Endothelial cell of umbilical vein (primary cell): ENCODE measurements around the gene DECR2. TPM values are rescaled to one million over a fixed set of nuclear protein-coding genes. Genes with fewer than 3 reads are reported as not detected.

Source experiments
- BruUV-seq: library from RNA; stranded (reverse); fragments of 400-500 nt; replicated peaks from 2 replicates; lab custom pipeline; 2021; lab: Mats Ljungman, UMichigan
- CTCF ChIA-PET: fragments of 300-600, 350-600 bp; sonication (Branson Sonifier 250); formaldehyde crosslinking; loops from one replicate; lab custom pipeline; 2021; ENCODE audit warnings: antibody characterized with exemption, inconsistent platforms; lab: Charles Lee
- POLR2A ChIA-PET: fragments of 300-600, 350-600 bp; sonication (Branson Sonifier 250); formaldehyde crosslinking; loops from one replicate; lab custom pipeline; 2021; ENCODE audit warnings: antibody characterized with exemption, inconsistent platforms; lab: Charles Lee
- DNase-seq: peaks from one replicate; pipeline ENCODE4 v3.0.0-alpha.2; 2011; ENCODE audit warnings: low read depth, low spot score
- FAIRE-seq: peaks from 2 replicates; lab custom pipeline; 2011; peaks lifted over from hg19 to GRCh38; lab: Jason Lieb, UNC
- H2AFZ ChIP-seq: 2 replicates; pipeline ENCODE4 v1.6.0; 2012; ENCODE audit warnings: low read depth, low read length, control low read depth, inconsistent platforms
- H3K27ac ChIP-seq: 2 replicates; pipeline ENCODE4 v1.5.1; 2011; ENCODE audit warnings: low read depth, mild to moderate bottlenecking, control low read depth, low read length, moderate library complexity; ENCODE audit not compliant: insufficient read depth
- H3K27me3 ChIP-seq, 2 experiments: 2 replicates each; pipeline versions ENCODE4 v1.6.0 to v1.6.1; 2011; ENCODE audit warnings: low read length in 2 of 2, mixed read lengths in 1 of 2; ENCODE audit not compliant: control insufficient read depth in 2 of 2, insufficient read depth in 2 of 2
- H3K36me3 ChIP-seq, 2 experiments: 2 replicates in 1 of 2; 3 replicates in 1 of 2; pipeline ENCODE4 v1.5.1; 2011; ENCODE audit warnings: low read length in 2 of 2, mild to moderate bottlenecking in 1 of 2, moderate library complexity in 1 of 2; ENCODE audit not compliant: control insufficient read depth in 2 of 2, insufficient read depth in 2 of 2; ENCODE audit errors: extremely low read depth in 1 of 2
- H3K4me1 ChIP-seq: 3 replicates; pipeline ENCODE4 v1.5.1; 2011; ENCODE audit warnings: mild to moderate bottlenecking, low read length; ENCODE audit not compliant: control insufficient read depth, insufficient read depth; ENCODE audit errors: extremely low read depth
- H3K4me2 ChIP-seq: 2 replicates; pipeline ENCODE4 v1.6.1; 2011; ENCODE audit warnings: low read length, control low read depth, mixed read lengths; ENCODE audit not compliant: insufficient read depth
- H3K4me3 ChIP-seq, 3 experiments: fragments of 200-600 bp in 1 of 3; sonication (generic), shearing (Covaris generic) in 1 of 3; replicated peaks in 1 of 3; 2 replicates each; pipeline ENCODE4 v1.5.1; 2011 to 2016; ENCODE audit warnings: control low read depth in 3 of 3, low read length in 3 of 3, mild to moderate bottlenecking in 2 of 3, inconsistent platforms in 1 of 3, low read depth in 1 of 3, moderate library complexity in 1 of 3; ENCODE audit not compliant: insufficient read depth in 1 of 3
- H3K79me2 ChIP-seq: 2 replicates; pipeline ENCODE4 v1.6.0; 2012; ENCODE audit warnings: low read length, inconsistent platforms; ENCODE audit not compliant: control insufficient read depth, insufficient read depth
- H3K9ac ChIP-seq: replicated peaks from 2 replicates; pipeline ENCODE3; 2011; ENCODE audit warnings: low read length, control low read depth; ENCODE audit not compliant: insufficient read depth; ENCODE audit errors: extremely low read depth
- H3K9me1 ChIP-seq: replicated peaks from 3 replicates; pipeline ENCODE4 v1.6.0; 2011; ENCODE audit warnings: mild to moderate bottlenecking, low read length; ENCODE audit not compliant: control insufficient read depth, insufficient read depth; ENCODE audit errors: extremely low read depth
- H3K9me3 ChIP-seq: replicated peaks from 2 replicates; pipeline ENCODE4 v1.5.1; 2012; ENCODE audit warnings: low read length, inconsistent platforms; ENCODE audit not compliant: control insufficient read depth, insufficient read depth
- H4K20me1 ChIP-seq: replicated peaks from 2 replicates; pipeline ENCODE3; 2011; ENCODE audit warnings: mild to moderate bottlenecking, low read length; ENCODE audit not compliant: control insufficient read depth, insufficient read depth; ENCODE audit errors: extremely low read depth
- EZH2 ChIP-seq: IDR thresholded peaks from 2 replicates; pipeline ENCODE4 v1.6.1; 2012; ENCODE audit warnings: borderline replicate concordance, low read depth, mild to moderate bottlenecking, moderate library complexity, low read length, inconsistent platforms; ENCODE audit not compliant: severe bottlenecking
- FOS ChIP-seq: IDR thresholded peaks from 2 replicates; pipeline ENCODE4 v1.6.1; 2011; ENCODE audit warnings: mild to moderate bottlenecking, low read length, moderate library complexity, borderline replicate concordance; ENCODE audit not compliant: insufficient read depth
- GATA2 ChIP-seq: IDR thresholded peaks from 2 replicates; pipeline ENCODE4 v1.7.0; 2011; ENCODE audit warnings: low read depth, mild to moderate bottlenecking, moderate library complexity, mixed read lengths, low read length; ENCODE audit not compliant: insufficient read length, insufficient read depth
- JUN ChIP-seq: IDR thresholded peaks from 2 replicates; pipeline ENCODE4 v1.6.1; 2011; ENCODE audit warnings: borderline replicate concordance, low read depth; ENCODE audit not compliant: insufficient read length, insufficient read depth
- MYC ChIP-seq: IDR thresholded peaks from one replicate; pipeline ENCODE4 v1.6.1; 2011; ENCODE audit warnings: mild to moderate bottlenecking, low read depth, low read length
- POLR2A ChIP-seq: IDR thresholded peaks from 2 replicates; pipeline ENCODE4 v1.6.1; 2012; ENCODE audit warnings: low read depth, mild to moderate bottlenecking, control low read depth, low read length
- POLR2AphosphoS5 ChIP-seq: IDR thresholded peaks from 2 replicates; pipeline ENCODE4 v1.6.1; 2012; ENCODE audit warnings: low read depth, mild to moderate bottlenecking, control low read depth, low read length, moderate library complexity; ENCODE audit not compliant: insufficient read depth
- dilution Hi-C: fragments of 300-500 bp; cut with MboI; formaldehyde crosslinking; loops from one replicate; pipeline ENCODE4 v1.15.0; 2019; ENCODE audit warnings: low sequenced_read_pairs; ENCODE audit not compliant: extremely low pct_ligation_motif_present
- intact Hi-C: fragments of 100-400 bp; cut with micrococcal nuclease; formaldehyde crosslinking; loops from one replicate; pipeline ENCODE4 v1.10.0; 2022
- polyA plus RNA-seq, 4 experiments: library from polyadenylated mRNA; depleted of rRNA in 3 of 4; stranded (reverse) in 3 of 4; unstranded in 1 of 4; fragments of >200 nt; gene quantifications; 2 replicates each; pipeline versions ENCODE4 v1.2.1 to v1.2.3, GENCODE V29; 2011 to 2012; ENCODE audit warnings: missing spikeins in 1 of 4
- total RNA-seq: library from RNA; stranded (reverse); gene quantifications from 2 replicates; pipeline ENCODE4 v1.2.3, GENCODE V29; 2021
- TF ChIP-seq, protein P1 (sequence below): IDR thresholded peaks from 2 replicates; pipeline ENCODE4 v1.6.1; 2011; ENCODE audit not compliant: insufficient read depth, insufficient read length

DECR2 gene
- total and polyA plus RNA-seq, 2 donors (not counting 3 experiments of a cell fraction or from before 2014, with no cell fraction given) = 28.3 to 46.5 TPM

DNA sequence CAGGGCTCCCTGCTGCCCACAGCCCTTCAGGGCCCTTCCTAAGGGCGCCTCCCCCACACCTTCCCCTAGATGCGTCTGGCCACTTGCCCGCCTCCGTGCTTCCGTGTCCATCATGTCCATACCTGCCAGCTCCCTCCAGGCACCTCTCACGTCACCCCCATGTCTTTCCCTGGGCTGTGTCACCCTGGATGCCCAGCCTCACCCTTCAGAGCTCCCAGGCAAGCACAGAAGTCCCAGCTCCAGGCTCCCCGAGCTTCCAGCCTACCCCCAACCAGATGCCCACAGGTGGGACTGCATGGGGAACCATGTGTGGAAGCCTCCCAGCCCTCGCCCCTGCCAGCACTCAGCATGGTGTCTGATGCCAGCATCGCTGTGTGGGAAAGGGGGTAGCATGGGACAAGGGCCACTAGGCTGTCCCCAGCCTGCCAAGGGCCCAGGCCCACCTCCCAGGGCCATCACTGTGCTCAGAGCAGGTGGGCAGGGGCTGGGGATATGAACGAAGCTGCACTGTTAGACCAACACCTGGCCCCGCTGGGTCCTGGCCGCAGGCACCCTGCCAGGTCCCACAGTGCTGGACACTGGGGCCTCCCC, 47.3 kb upstream of the DECR2 start:
- no peak overlapping the region for H3K9ac ChIP-seq
- no peaks in the 10 kb centered on the region for H3K9me1 ChIP-seq
- DNase-seq (no peak), FAIRE-seq (no peak)
- CTCF ChIA-PET = interaction anchor here (1.1 kb wide), 1 partner anchor 9 kb away, joined by 3 read pairs; no protein-coding TSS in a partner anchor
- dilution Hi-C loops (no loop called here), intact Hi-C loops (loop anchor here (5.0 kb wide), 1 partner anchor 172 kb away; the partner anchor contains the start of gene HBQ1)
- H3K36me3 ChIP-seq = peaks cover 0 to 3% of the 10 kb centered on the region in 2 experiments
- no peak overlapping the region for H3K27ac ChIP-seq
- peaks cover 20% of the 10 kb centered on the region for H3K79me2 ChIP-seq
- no peak for TF ChIP-seq FOS
- no peak for TF ChIP-seq EZH2
- no peak for TF ChIP-seq JUN
- no peak for TF ChIP-seq POLR2AphosphoS5
- TF ChIP-seq, protein P1, sequence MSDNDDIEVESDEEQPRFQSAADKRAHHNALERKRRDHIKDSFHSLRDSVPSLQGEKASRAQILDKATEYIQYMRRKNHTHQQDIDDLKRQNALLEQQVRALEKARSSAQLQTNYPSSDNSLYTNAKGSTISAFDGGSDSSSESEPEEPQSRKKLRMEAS = no peak
- no peak for TF ChIP-seq POLR2A
- no peak for TF ChIP-seq GATA2
- TF ChIP-seq MYC = no peak
- H2AFZ ChIP-seq = no peak overlapping the region
- H4K20me1 ChIP-seq = no peaks in the 10 kb centered on the region
- no TSS peak for BruUV-seq
- peaks cover 6% of the 10 kb centered on the region for H3K4me1 ChIP-seq
- H3K9me3 ChIP-seq = no peaks in the 10 kb centered on the region
- H3K4me3 ChIP-seq = no peak overlapping the region
- H3K4me2 ChIP-seq = no peak overlapping the region
- POLR2A ChIA-PET = no interaction called here
- no peaks in the 10 kb centered on the region for H3K27me3 ChIP-seq
